Measurements from ENCODE around the gene MOGAT1. TPM values are rescaled to one million over a fixed set of nuclear protein-coding genes. Genes with fewer than 3 reads are reported as not detected.

The MOGAT1 gene
- total and polyA plus RNA-seq, 9 of the 15 experiments (the other 6 are each of a cell fraction or from before 2014, with no cell fraction given), result not detected

DNA sequence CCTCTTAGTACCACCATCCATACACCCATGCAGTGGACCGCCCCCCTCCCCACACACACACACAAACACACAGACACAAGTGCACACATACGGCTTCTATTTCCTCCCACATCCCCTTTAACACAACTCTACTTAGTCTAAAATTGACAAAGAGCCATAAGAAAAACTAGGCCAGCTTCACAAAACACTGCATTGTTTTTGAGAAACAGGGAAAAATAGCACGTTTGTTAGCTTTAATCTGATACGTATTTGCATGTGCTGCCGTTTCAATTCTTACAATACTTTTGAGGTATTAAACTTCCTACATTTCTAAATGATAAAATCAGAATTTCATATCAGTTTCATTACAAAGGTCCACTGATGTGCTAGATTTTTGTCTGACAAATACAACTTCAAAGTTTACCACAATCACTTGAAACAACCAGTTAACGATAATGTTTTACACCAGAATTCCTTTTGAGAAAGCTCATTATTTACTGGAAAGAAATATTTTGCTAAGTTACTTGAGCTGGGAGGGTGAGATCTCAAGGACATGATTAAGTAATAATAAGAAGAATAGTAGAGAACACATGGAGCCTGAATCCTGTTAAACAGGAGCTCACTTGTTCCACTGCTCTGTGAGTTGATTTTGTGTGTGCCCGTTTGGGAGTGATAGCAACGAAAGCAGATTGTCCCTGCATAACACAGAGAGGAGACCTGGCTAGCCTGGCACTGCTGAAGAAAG, 74.5 kb downstream of the MOGAT1 start:
- ChIA-PET CTCF (ENCODE audit: low intra/inter-chr PET ratio) (no interaction called here), POLR2A (no interaction called here)
- Histone ChIP-seq H3K79me2 (ENCODE audit: control insufficient read depth, insufficient read depth, low read length) (no peaks in the 10 kb centered on the region), H3K9ac (ENCODE audit: insufficient read depth in 1 of 2, low read depth in 2 of 2, low read length in 2 of 2) (no peak overlapping the region), H4K20me1 (replicated peaks; ENCODE audit: control insufficient read depth, insufficient read depth, low read length) (no peaks in the 10 kb centered on the region), H3K36me3 (ENCODE audit: control insufficient read depth, insufficient read depth, low read length) (no peaks in the 10 kb centered on the region), H3K27me3 (ENCODE audit: control insufficient read depth in 2 of 2, insufficient read depth in 2 of 2, low read length in 2 of 2) (no peaks in the 10 kb centered on the region), H3K4me2 (ENCODE audit: insufficient read depth, low read length) (no peak overlapping the region), H3K4me1 (replicated peaks in 1 of 2; ENCODE audit: control insufficient read depth in 2 of 2, insufficient read depth in 2 of 2, low read length in 2 of 2) (no peaks in the 10 kb centered on the region; a peak in 1 of 5 replicates), H3K9me3 (replicated peaks; ENCODE audit: control insufficient read depth, insufficient read depth, low read depth, low read length) (no peaks in the 10 kb centered on the region), H3K27ac (ENCODE audit: extremely low read depth, low read depth, low read length) (no peak overlapping the region), H3K4me3 (no peak overlapping the region), H2AFZ (ENCODE audit: low read depth, low read length) (no peak overlapping the region), H3K9me1 (ENCODE audit: control insufficient read depth, insufficient read depth, low read length) (no peaks in the 10 kb centered on the region)
- TF ChIP-seq GTF3C2 (IDR thresholded peaks at IDR 0.05; ENCODE audit: borderline replicate concordance, extremely low read depth, insufficient read length) (no peak), ZNF174 (CRISPR knock-in tag; IDR thresholded peaks at IDR 0.05) (no peak), TOE1 (IDR thresholded peaks at IDR 0.05; ENCODE audit: borderline replicate concordance) (no peak), TOE1 (CRISPR knock-in tag; IDR thresholded peaks at IDR 0.05; ENCODE audit: borderline replicate concordance, low read depth) (no peak), ZKSCAN8 (CRISPR knock-in tag; IDR thresholded peaks at IDR 0.05) (no peak), ZNF644 (tag; IDR thresholded peaks at IDR 0.05; ENCODE audit: low read depth) (no peak), BRF2 (IDR thresholded peaks at IDR 0.05; ENCODE audit: borderline replicate concordance, insufficient read depth, insufficient read length) (no peak), HDAC6 (IDR thresholded peaks at IDR 0.05; ENCODE audit: low read depth, low read length) (no peak), PURB (CRISPR knock-in tag; IDR thresholded peaks at IDR 0.05; ENCODE audit: low read depth) (no peak), BHLHE40 (IDR thresholded peaks at IDR 0.05; ENCODE audit: low read length) (no peak), ZSCAN29 (IDR thresholded peaks at IDR 0.05) (no peak)
- in situ Hi-C loops (cut with MboI) (no loop called here), intact Hi-C loops (cut with micrococcal nuclease) (no loop called here)
- ATAC-seq (no peak), FAIRE-seq (no peak), DNase-seq (ENCODE audit: extremely low read depth in 1 of 4, low spot score in 3 of 4) (no peak)
- 49% methylated on average over 7 of the region's 8 CpGs for WGBS (ENCODE audit: insufficient coverage, low coverage, missing lambda C conversion rate)
- no TSS peak for BruUV-seq (replicated peaks)
